ENCODE results near the gene IDH2.
"Not testable (repeated sequence)": the region's sequence is repeated elsewhere in the genome, so short reads cannot be mapped to it uniquely, and the experiment has no call there.

DNA sequence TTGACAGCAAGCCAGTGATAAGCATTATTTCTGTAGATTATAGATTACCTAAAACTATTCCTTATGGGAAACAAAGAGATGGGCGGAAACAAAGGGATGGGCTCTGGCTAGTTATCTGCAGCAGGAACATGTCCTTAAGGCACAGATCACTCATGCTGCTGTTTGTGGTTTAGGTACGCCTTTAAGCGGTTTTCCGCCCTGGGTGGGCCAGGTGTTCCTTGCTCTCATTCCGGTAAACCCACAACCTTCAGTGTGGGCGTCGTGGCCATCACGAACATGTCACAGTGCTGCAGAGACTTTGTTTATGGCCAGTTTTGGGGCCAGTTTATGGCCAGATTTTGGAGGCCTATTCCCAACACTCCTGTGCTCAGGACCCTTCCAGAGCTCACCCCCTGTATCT is 37.3 kb upstream of the IDH2 start:
- TF ChIP-seq EZH2 (IDR thresholded peaks at IDR 0.05; ENCODE audit: low read length); CTCF (optimal IDR thresholded peaks at IDR 0.05 in 1 of 3, IDR thresholded peaks at IDR 0.05 in 1 of 3, conservative IDR thresholded peaks at IDR 0.05 in 1 of 3; ENCODE audit: extremely low read depth in 1 of 3, insufficient read depth in 2 of 3, low read length in 3 of 3): not testable (repeated sequence)
